GM13977 (cell line): Measurements from ENCODE around the gene CUEDC2.

Experiments used
- DNase-seq: peaks from one replicate; pipeline ENCODE4 v3.0.0; 2012; ENCODE audit warnings: low spot score
- CTCF ChIP-seq: IDR thresholded peaks from 2 replicates; pipeline ENCODE4 v1.5.1; 2012; ENCODE audit warnings: mild to moderate bottlenecking, control low read depth; ENCODE audit not compliant: insufficient read depth; ENCODE audit errors: extremely low read depth, missing control alignments
- in situ Hi-C: fragments of 300-500 bp; cut with MboI; formaldehyde crosslinking; loops from one replicate; pipeline ENCODE4 v1.12.0; 2022; ENCODE audit warnings: low sequenced_read_pairs, low pct_unique_long_range_greater_than_20kb, mixed read lengths, inconsistent platforms; ENCODE audit not compliant: unreplicated experiment

CUEDC2 gene

GRCh38 chr10:102444851-102445250, 12.5 kb upstream of the CUEDC2 start:
- in situ Hi-C loops, result no loop called here
- no peak for TF ChIP-seq CTCF
- DNase-seq, result no peak

- no peak for TF ChIP-seq CTCF
- in situ Hi-C loops, result no loop called here
These were observed 6.0 kb upstream of the CUEDC2 start for GRCh38 chr10:102438374-102438773.

GRCh38 chr10:102437515-102437914, 5.1 kb upstream of the CUEDC2 start:
- TF ChIP-seq CTCF, result no peak
- no peak for DNase-seq
- in situ Hi-C loops, result no loop called here

More at GRCh38 chr10:102438374-102438773, 6.0 kb upstream of the CUEDC2 start:
- DNase-seq, result no peak

DNA sequence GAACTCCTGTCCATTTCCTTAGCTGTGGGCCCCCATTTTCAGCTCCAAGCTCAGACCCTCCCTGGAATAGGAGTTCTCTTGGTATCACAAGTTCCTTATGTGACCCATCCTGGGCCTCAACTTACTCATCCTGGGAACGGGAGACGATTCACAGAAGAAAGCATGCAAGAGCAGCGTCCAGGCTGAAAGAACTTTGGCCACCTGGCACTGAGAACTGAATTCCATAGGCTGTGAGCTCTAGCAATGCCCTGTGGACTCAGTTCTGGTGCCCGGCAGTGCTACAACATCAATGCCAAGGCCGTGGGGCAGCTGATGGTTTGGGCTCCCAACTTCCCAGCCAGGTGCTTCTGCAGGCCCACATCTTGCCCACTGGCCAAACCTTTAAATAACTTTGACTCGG, 3.9 kb upstream of the CUEDC2 start:
- in situ Hi-C loops, result no loop called here
- no peak for TF ChIP-seq CTCF
- DNase-seq, result no peak

DNA sequence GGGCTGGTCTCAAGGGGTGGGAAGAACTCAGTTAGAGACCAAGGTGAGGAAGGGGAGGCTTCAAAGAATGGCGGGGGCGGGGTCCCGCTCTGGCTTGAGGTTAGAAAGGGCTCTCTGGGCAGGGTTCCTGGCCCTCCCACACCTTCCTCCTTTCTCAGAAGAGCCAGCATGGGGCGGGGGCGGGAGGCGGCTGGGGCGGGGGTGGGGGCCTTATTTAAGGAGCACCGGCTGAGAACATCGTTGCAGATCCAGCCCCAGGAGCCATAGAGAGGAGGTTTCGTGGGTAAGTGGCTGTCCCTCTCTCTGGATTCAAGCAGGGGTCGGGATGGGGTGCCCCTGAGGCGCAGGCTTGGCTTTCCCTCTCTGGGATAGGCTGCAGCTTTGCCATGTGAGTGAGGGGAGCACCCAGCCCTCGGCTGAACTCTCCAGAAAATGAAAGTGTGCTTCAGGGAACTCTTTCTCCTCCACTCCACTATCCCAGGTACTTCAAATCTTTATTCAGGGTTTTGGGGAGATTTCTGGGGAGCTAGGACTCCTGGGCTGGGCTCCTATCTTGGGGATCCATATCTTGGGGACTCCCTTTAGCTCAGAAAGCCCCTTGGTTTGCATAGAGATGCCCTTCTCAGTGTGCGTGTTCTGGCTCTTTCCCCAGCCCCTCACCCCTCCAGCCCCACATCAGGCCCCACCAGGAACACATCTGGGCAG, 3.3 kb upstream of the CUEDC2 start:
- in situ Hi-C loops, result no loop called here
- no peak for DNase-seq
- TF ChIP-seq CTCF, result no peak

DNA sequence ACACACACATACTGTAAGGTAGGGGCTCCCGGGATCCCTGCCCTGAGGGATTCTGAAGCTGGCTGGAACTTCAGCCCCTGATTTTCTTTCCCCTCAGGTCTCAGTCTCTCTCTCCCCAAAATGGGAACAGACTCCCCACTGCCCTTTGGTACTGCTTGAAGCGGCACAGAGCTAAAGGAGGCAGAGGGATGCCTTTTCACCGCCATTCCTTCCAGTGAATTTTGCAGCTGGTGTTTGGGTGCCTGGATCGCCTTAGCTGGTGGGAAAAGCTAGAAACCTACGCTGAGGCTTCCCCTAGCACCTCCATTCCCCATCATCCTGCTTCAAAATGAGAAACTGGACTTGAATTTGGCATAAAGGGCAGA, 2.7 kb upstream of the CUEDC2 start:
- in situ Hi-C loops, result no loop called here
- DNase-seq, result no peak
- no peak for TF ChIP-seq CTCF
